Stimulated activated memory B cell treated with anti-CD40 and anti-IgM and Interleukin-4, amounts not matched to agents 10 μg/mL and 1 μg/mL and 100 μg/mL, for 72 hours (primary cell): ENCODE results near the gene NT5DC2.

Experiments used
- ATAC-seq: fragments of 150-1000 bp; cut with Tn5 transposase; 2 replicates; pipeline ENCODE4 v1.10.0; 2021
- H3K27ac Mint-ChIP-seq: one replicate; pipeline ENCODE4 v1.8.0; 2022; ENCODE audit warnings: mild to moderate bottlenecking, mixed read lengths
- H3K27me3 Mint-ChIP-seq: one replicate; pipeline ENCODE4 v1.8.0; 2022; ENCODE audit warnings: mixed read lengths
- H3K36me3 Mint-ChIP-seq: one replicate; pipeline ENCODE4 v1.8.0; 2022; ENCODE audit warnings: mixed read lengths
- H3K4me1 Mint-ChIP-seq: one replicate; pipeline ENCODE4 v1.8.0; 2022; ENCODE audit warnings: mixed read lengths
- H3K4me3 Mint-ChIP-seq: one replicate; pipeline ENCODE4 v1.8.0; 2022; ENCODE audit warnings: mild to moderate bottlenecking, moderate library complexity, mixed read lengths
- H3K9me3 Mint-ChIP-seq: one replicate; pipeline ENCODE4 v1.8.0; 2022; ENCODE audit warnings: mixed read lengths

Gene NT5DC2

GRCh38 chr3:52546111-52546901, 12.6 kb upstream of the NT5DC2 start:
- no peak for ATAC-seq
- Mint-ChIP-seq H3K27ac (no peak overlapping the region), H3K36me3 (peaks cover 18% of the 10 kb centered on the region), H3K4me3 (no peak overlapping the region), H3K9me3 (no peaks in the 10 kb centered on the region), H3K27me3 (no peaks in the 10 kb centered on the region), H3K4me1 (no peaks in the 10 kb centered on the region)

DNA sequence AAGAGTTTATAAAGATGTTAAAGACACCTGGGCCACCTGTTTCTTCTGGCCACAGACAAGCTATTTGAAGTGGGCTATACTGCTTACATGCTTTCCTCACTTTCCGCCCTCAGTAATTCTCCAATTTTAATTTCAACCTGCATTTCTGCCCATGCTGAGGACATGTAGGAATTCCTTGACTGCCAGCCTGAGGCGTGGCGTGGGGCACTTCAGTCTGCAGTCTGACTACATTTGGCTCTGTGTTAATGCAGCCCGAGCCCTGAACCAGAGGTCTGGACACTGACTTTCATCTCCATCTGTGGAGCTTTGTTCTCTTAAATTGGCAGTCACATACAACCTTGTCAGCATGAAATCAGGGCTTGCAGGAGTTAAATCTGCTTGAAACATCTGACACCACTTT, 11.3 kb upstream of the NT5DC2 start:
- peak overlapping the region; percentile 35 for H3K27ac Mint-ChIP-seq
- H3K9me3 Mint-ChIP-seq: no peaks in the 10 kb centered on the region
- H3K36me3 Mint-ChIP-seq: peaks cover 13% of the 10 kb centered on the region

GRCh38 chr3:52541050-52541449, 7.4 kb upstream of the NT5DC2 start:
- peaks cover 26% of the 10 kb centered on the region for H3K36me3 Mint-ChIP-seq
- H3K4me1 Mint-ChIP-seq: peaks cover 39% of the 10 kb centered on the region
- no peak overlapping the region for H3K4me3 Mint-ChIP-seq
- no peaks in the 10 kb centered on the region for H3K9me3 Mint-ChIP-seq
- H3K27me3 Mint-ChIP-seq: no peaks in the 10 kb centered on the region
- H3K27ac Mint-ChIP-seq: no peak overlapping the region
- no peak for ATAC-seq

More for the DNA sequence above, 11.3 kb upstream of the NT5DC2 start:
- Mint-ChIP-seq H3K4me3 (no peak overlapping the region), H3K4me1 (peaks cover 2% of the 10 kb centered on the region), H3K27me3 (no peaks in the 10 kb centered on the region)
- ATAC-seq: no peak

DNA sequence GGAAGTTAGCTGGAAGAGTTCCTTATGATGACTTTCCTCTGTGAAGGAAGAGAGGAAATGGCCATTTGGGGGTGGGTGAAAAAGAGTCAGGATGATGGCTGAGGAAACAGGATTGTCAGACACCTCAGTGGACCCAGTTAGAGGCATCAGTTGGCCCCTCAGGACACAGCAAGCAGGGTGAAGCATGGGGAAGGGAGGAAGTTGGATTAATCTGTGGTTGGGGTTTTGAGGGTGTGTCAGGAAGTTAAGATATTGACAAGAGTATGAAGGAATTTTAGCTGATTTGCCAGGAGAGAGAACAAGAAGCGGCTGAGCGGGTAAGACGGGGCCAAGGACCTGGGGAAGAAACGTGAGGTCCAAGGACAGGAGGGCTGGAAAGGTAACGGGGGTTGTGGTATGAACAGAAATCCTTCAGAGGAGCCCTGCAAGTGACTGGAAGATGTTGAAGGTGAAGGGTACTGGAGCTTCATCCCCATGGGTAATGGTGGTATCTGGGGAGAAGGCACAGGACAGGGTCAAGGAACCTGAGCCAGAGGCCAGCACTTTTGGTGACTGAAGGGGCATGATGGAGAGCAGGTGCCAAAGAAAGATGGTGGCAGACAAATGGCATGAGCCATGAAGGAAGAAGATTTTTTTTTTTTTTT, 5.5 kb upstream of the NT5DC2 start:
- Mint-ChIP-seq H3K9me3 (no peaks in the 10 kb centered on the region), H3K4me1 (peaks cover 49% of the 10 kb centered on the region), H3K36me3 (peaks cover 26% of the 10 kb centered on the region), H3K27ac (peak overlapping the region; percentile 5), H3K27me3 (no peaks in the 10 kb centered on the region), H3K4me3 (peak overlapping the region; percentile 21)
- ATAC-seq: no peak

DNA sequence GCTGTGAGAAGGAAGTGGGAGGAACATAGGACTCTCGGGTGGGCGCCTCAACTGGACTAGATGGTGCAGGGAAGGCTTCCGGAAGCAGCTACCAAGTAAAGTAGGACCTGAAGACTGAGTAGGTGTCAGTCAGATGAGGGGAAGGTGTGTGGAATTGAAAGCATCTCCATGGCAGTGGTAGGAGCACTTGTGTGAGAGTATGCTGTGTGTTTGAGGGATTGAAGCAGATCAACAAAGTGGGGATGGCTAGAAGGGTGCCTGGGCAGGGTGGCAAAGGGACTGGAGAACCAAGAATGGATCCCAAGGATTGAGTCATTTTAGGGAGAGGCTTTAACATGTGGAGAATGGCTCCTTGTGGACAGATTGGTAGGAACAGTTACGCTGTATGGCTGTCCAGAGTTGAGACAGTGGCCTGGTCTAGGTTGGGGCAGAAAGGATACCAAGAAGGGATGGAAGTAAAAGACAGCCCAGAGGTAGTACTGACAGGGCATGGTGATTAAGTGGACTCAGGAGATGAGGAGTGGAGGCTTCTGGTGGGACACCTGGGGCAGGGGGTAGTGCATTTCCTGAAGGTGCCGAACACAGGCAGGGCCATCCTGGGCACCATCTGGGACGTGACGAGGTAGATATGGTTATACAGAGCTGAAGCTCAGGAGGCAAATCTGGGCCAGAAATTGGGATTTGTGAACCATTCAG, 4.2 kb upstream of the NT5DC2 start:
- Mint-ChIP-seq H3K9me3 (no peaks in the 10 kb centered on the region), H3K27ac (peak overlapping the region; percentile 99), H3K27me3 (no peaks in the 10 kb centered on the region), H3K4me1 (peaks cover 51% of the 10 kb centered on the region), H3K36me3 (peaks cover 26% of the 10 kb centered on the region), H3K4me3 (peak overlapping the region; percentile 97)
- no peak for ATAC-seq

DNA sequence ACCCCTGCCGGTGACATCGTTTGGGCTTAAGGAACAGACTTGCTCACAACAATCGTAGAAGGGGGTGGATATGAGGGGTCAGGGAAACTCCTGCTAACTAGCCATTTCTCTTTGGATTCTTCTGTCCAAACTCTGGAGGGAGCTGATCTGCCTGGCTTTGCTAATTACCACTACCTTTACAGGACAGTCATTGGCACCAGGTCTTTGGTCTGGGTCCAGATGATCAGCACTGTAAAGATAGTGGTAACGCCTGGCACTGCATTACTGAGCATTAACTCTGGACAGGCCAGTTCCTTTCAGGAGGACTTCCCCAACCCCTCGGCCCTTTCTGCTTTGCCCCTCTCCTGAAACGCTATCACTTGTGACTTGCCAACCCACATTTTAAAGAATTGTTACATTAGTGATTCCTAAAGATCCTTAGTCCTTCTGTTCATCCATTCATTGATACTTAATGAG, 3.5 kb upstream of the NT5DC2 start:
- Mint-ChIP-seq H3K36me3 (peaks cover 26% of the 10 kb centered on the region), H3K27me3 (no peaks in the 10 kb centered on the region), H3K4me1 (peaks cover 58% of the 10 kb centered on the region), H3K4me3 (peak overlapping the region; percentile 97), H3K27ac (peak overlapping the region; percentile 99), H3K9me3 (no peaks in the 10 kb centered on the region)
- no peak for ATAC-seq

- H3K4me1 Mint-ChIP-seq: peaks cover 58% of the 10 kb centered on the region
These were observed 2.9 kb upstream of the NT5DC2 start, which contains the start of gene UQCC5 for GRCh38 chr3:52536369-52537164. UQCC5 (plus strand) TSS chr3:52536605; CDS start chr3:52536756, 151 bp downstream.

DNA sequence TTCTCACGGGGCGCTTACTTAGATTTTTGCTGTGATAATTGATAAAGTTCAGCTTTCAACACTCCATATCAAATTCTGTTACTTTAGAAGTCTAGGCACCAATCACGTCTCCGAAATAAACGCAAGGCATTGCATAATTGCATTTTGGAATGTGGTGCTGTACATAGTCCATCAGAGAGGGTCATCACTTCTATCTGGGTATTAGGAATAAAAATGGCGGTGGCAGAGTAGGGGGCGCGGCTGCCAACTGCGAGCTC, 2.4 kb upstream of the NT5DC2 start:
- Mint-ChIP-seq H3K36me3 (peaks cover 19% of the 10 kb centered on the region), H3K4me1 (peaks cover 58% of the 10 kb centered on the region), H3K27ac (peak overlapping the region; percentile 99), H3K27me3 (no peaks in the 10 kb centered on the region), H3K9me3 (no peaks in the 10 kb centered on the region), H3K4me3 (peak overlapping the region; percentile 97)
- ATAC-seq: no peak

More at GRCh38 chr3:52536369-52537164, 2.9 kb upstream of the NT5DC2 start, which contains the start of gene UQCC5:
- H3K4me3 Mint-ChIP-seq: peak within 1 kb of the TSS; percentile 97
- H3K27ac Mint-ChIP-seq: peak within 1 kb of the TSS; percentile 99
- no peaks in the 10 kb centered on the region for H3K9me3 Mint-ChIP-seq
- ATAC-seq: peak; percentile 97
- peaks cover 20% of the 10 kb centered on the region for H3K36me3 Mint-ChIP-seq
- no peaks in the 10 kb centered on the region for H3K27me3 Mint-ChIP-seq

GRCh38 chr3:52535411-52536111, 1.9 kb upstream of the NT5DC2 start:
- Mint-ChIP-seq H3K27ac (peak overlapping the region; percentile 99), H3K9me3 (no peaks in the 10 kb centered on the region), H3K4me1 (peaks cover 58% of the 10 kb centered on the region), H3K4me3 (peak overlapping the region; percentile 97), H3K36me3 (peaks cover 19% of the 10 kb centered on the region), H3K27me3 (no peaks in the 10 kb centered on the region)
- no peak for ATAC-seq

- no peaks in the 10 kb centered on the region for H3K27me3 Mint-ChIP-seq
- peaks cover 19% of the 10 kb centered on the region for H3K36me3 Mint-ChIP-seq
- no peak for ATAC-seq
- H3K4me1 Mint-ChIP-seq: peaks cover 52% of the 10 kb centered on the region
- peak overlapping the region; percentile 77 for H3K4me3 Mint-ChIP-seq
- peak overlapping the region; percentile 41 for H3K27ac Mint-ChIP-seq
- no peaks in the 10 kb centered on the region for H3K9me3 Mint-ChIP-seq
These were observed 875 bp upstream of the NT5DC2 start for GRCh38 chr3:52534281-52535183.

DNA sequence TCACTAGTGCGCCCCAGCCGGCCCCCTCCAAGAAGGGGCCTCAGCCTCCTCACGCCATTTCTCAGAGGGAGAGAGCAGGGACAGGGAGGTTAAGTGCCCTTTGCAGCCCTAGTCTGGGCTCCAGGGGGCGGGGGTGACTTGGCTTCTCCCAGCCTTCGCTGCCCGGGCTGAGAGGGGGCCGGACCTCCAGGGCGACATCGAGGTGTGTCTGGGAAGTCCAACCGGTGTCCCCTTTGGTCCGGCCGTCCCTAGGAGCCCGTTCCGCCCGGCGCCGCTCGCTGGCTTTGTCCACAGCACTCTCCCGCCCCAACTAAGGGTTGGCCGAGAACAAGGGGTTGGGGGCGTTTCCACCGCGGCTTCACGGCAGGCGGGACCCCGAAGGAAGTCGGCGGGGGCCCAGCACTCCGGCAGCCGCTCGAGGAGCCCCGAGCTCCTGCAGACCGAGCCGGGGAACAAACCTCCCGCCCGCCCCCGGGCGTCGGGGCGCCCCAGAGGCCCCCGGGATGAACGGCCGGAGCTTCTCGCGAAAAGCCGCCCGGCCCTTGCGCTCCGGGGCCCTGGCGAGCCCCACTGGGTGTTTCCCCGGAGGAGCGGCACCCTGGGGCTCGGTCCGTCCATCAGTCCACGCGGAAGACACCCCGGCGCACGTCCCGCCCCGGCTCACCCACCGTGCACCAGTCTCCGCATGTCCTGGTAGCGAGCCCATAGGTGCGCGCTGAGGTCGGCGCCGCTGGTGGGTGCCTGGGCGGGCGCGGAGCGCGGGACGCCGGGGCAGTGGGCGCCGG, 627 bp downstream of the NT5DC2 start:
- Mint-ChIP-seq H3K36me3 (peaks cover 7% of the 10 kb centered on the region), H3K27ac (peak overlapping the region; percentile 64), H3K4me1 (peaks cover 37% of the 10 kb centered on the region), H3K27me3 (no peaks in the 10 kb centered on the region), H3K4me3 (peak overlapping the region; percentile 73), H3K9me3 (no peaks in the 10 kb centered on the region)
- ATAC-seq: no peak

DNA sequence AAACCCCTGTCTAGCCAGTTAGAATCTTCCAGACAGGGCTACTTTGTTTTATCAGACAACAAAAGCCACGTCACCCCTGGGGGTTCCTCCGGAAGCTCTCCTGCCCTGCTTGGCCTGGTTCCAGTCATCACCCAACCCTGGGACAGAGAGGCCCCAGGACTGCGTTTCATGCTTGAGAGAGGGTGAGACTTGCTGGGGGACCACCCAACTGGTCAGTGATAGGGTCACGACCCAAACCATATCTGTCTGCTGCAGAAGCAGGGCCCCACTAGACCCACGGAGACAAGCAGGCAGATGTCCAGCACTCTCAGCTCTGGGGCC, 1.2 kb downstream of the NT5DC2 start:
- no peaks in the 10 kb centered on the region for H3K27me3 Mint-ChIP-seq
- H3K9me3 Mint-ChIP-seq: no peaks in the 10 kb centered on the region
- peaks cover 32% of the 10 kb centered on the region for H3K4me1 Mint-ChIP-seq

DNA sequence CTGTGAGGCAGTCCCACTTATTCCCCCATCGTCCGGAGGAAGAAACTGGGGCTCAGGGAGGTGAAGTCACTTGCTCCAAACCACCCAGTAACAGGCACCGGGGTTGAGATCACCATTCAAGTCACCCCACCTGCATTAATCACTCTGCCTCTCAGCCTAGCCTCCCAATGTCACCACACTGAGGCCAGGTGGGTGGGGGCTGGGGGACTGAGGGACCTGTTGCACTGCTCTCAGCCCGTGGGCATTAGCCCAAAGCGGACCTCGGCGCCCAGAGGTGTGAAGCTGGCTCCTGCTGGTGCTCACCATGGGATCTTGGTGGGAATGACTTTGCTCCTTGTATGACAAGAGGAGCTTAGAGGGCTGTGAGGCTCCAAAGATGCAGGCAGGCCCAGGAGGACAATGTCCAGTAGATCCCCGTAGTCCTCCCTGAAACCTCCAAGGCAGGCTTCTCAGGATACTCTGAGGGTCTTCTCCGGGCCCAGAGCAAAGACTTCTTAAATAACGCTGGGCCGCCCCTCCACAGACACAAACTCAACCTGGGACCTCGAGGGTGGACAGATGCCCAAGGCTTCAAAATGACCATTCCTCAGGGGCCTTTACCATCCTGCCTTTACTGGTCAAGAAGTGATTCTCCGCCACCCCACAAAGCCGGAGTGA, 1.7 kb downstream of the NT5DC2 start:
- no peaks in the 10 kb centered on the region for H3K36me3 Mint-ChIP-seq
- H3K27ac Mint-ChIP-seq: peak overlapping the region; percentile 64
- no peaks in the 10 kb centered on the region for H3K27me3 Mint-ChIP-seq
- H3K4me1 Mint-ChIP-seq: peaks cover 27% of the 10 kb centered on the region
- ATAC-seq: no peak
- H3K4me3 Mint-ChIP-seq: no peak overlapping the region
- H3K9me3 Mint-ChIP-seq: no peaks in the 10 kb centered on the region

More for the DNA sequence above, 1.2 kb downstream of the NT5DC2 start:
- Mint-ChIP-seq H3K27ac (peak overlapping the region; percentile 64), H3K4me3 (peak overlapping the region; percentile 73), H3K36me3 (peaks cover 2% of the 10 kb centered on the region)
- ATAC-seq: no peak
